GM21367 (cell line): ENCODE results near the gene LZTS2.

Experiments
- ATAC-seq: cut with Tn5 transposase; IDR thresholded peaks from one replicate; pipeline ENCODE4 v1.9.1; 2021; ENCODE audit not compliant: unreplicated experiment

The LZTS2 gene

GRCh38 chr10:100998183-100998990, 1.2 kb upstream of the LZTS2 start:
- no peak for ATAC-seq

- no peak for ATAC-seq
Measured at GRCh38 chr10:100998991-100999741, 442 bp upstream of the LZTS2 start.

GRCh38 chr10:101000127-101000914, 713 bp downstream of the LZTS2 start:
- ATAC-seq, result no peak

- no peak for ATAC-seq
Measured at GRCh38 chr10:101000915-101001658, 1.5 kb downstream of the LZTS2 start.

- no peak for ATAC-seq
Measured at GRCh38 chr10:101001659-101002035, 2.0 kb downstream of the LZTS2 start.

- ATAC-seq, result no peak
Measured at GRCh38 chr10:101002456-101002855, 2.8 kb downstream of the LZTS2 start.

- no peak for ATAC-seq
Measured at GRCh38 chr10:101003639-101004206, 4.1 kb downstream of the LZTS2 start.

GRCh38 chr10:101005361-101005760, 5.8 kb downstream of the LZTS2 start:
- no peak for ATAC-seq

- no peak for ATAC-seq
Measured at GRCh38 chr10:101005869-101006567, 6.4 kb downstream of the LZTS2 start.

- no peak for ATAC-seq
Measured at GRCh38 chr10:101006593-101007098, 7.0 kb downstream of the LZTS2 start.

- ATAC-seq, result no peak
Measured at GRCh38 chr10:101007099-101007711, 7.6 kb downstream of the LZTS2 start.

GRCh38 chr10:101007915-101008822, 8.6 kb downstream of the LZTS2 start:
- ATAC-seq, result no peak

- no peak for ATAC-seq
Measured at GRCh38 chr10:101008823-101009423, 9.3 kb downstream of the LZTS2 start.

- ATAC-seq, result no peak
Measured at GRCh38 chr10:101010329-101010728, 10.7 kb downstream of the LZTS2 start.

GRCh38 chr10:101011517-101012423, 12.2 kb downstream of the LZTS2 start:
- ATAC-seq, result no peak

- peak; percentile 76 for ATAC-seq
Measured at GRCh38 chr10:101012525-101013364, 13.1 kb downstream of the LZTS2 start.
